GOT3 (cell line): Measurements from ENCODE around the gene MOSPD3.
"Not testable (repeated sequence)": the region's sequence is repeated elsewhere in the genome, so short reads cannot be mapped to it uniquely, and the experiment has no call there.

ENCODE experiments used
- DNase-seq: peaks from one replicate; lab custom pipeline; 2025; ENCODE audit warnings: mixed read lengths; lab: John Stamatoyannopoulos, UW

MOSPD3 gene

GRCh38 chr7:100626530-100627237 is 14.3 kb downstream of the MOSPD3 start:
- peak; percentile 22 for DNase-seq

- DNase-seq: no peak
Measured at GRCh38 chr7:100627238-100627549, 14.9 kb downstream of the MOSPD3 start.

- DNase-seq: no peak
Measured at GRCh38 chr7:100629117-100629716, 16.9 kb downstream of the MOSPD3 start.

- DNase-seq: no peak
Measured at GRCh38 chr7:100630066-100630465, 17.7 kb downstream of the MOSPD3 start.

- DNase-seq: no peak
Measured at GRCh38 chr7:100632951-100633717, 20.8 kb downstream of the MOSPD3 start.

GRCh38 chr7:100639995-100640516 is 27.7 kb downstream of the MOSPD3 start:
- DNase-seq: no peak

- no peak for DNase-seq
Measured at GRCh38 chr7:100640517-100641440, 28.4 kb downstream of the MOSPD3 start.

GRCh38 chr7:100641463-100641859 is 29.1 kb downstream of the MOSPD3 start, which contains the start of gene TFR2:
Gene TFR2 (minus strand): TSS chr7:100641552. CDS start chr7:100641509, 43 bp downstream.
- DNase-seq: no peak

- DNase-seq: no peak
Measured at GRCh38 chr7:100641860-100642533, 29.7 kb downstream of the MOSPD3 start.

GRCh38 chr7:100642534-100642907 is 30.2 kb downstream of the MOSPD3 start:
- DNase-seq: no peak

GRCh38 chr7:100649826-100650565 is 37.7 kb downstream of the MOSPD3 start:
- DNase-seq: no peak

GRCh38 chr7:100654908-100655831 is 42.8 kb downstream of the MOSPD3 start:
- DNase-seq: no peak

GRCh38 chr7:100655908-100656674 is 43.8 kb downstream of the MOSPD3 start, which contains the start of gene ACTL6B:
Gene ACTL6B (minus strand): TSS chr7:100656448. CDS start chr7:100656354, 94 bp downstream.
- DNase-seq: peak; percentile 33

- DNase-seq: not testable (repeated sequence)
Measured at GRCh38 chr7:100662194-100662776, 49.9 kb downstream of the MOSPD3 start.
